WTC11 (cell line): ENCODE data around the gene SDF2L1. TPM values are rescaled to one million over a fixed set of nuclear protein-coding genes. Genes with fewer than 3 reads are reported as not detected.
"Not testable (repeated sequence)": the region's sequence is repeated elsewhere in the genome, so short reads cannot be mapped to it uniquely, and the experiment has no call there.

Source experiments
- ATAC-seq: fragments of 200-7000 bp; cut with Tn5 transposase; 2 replicates; pipeline ENCODE4 v1.10.0; 2021; ENCODE audit warnings: mild to moderate bottlenecking, moderate library complexity
- CTCF ChIA-PET: fragments of 300-600 bp; sonication (Branson Sonifier 250); formaldehyde crosslinking; loops from one replicate; lab custom pipeline; 2021; ENCODE audit warnings: antibody characterized with exemption; lab: Charles Lee
- POLR2A ChIA-PET: fragments of 350-600 bp; sonication (Branson Sonifier 250); formaldehyde crosslinking; loops from one replicate; lab custom pipeline; 2021; ENCODE audit warnings: antibody characterized with exemption; lab: Charles Lee
- DNase-seq: peaks from one replicate; pipeline ENCODE4 v3.0.0; 2021; ENCODE audit warnings: low spot score
- H3K27ac Mint-ChIP-seq: 2 replicates; pipeline ENCODE4 v1.8.0; 2021; ENCODE audit warnings: mixed read lengths
- H3K27me3 Mint-ChIP-seq: 2 replicates; pipeline ENCODE4 v1.8.0; 2021; ENCODE audit warnings: low read depth, mild to moderate bottlenecking, moderate library complexity, mixed read lengths
- H3K36me3 Mint-ChIP-seq: 2 replicates; pipeline ENCODE4 v1.8.0; 2021; ENCODE audit warnings: mixed read lengths
- H3K4me1 Mint-ChIP-seq: 2 replicates; pipeline ENCODE4 v1.8.0; 2022; ENCODE audit warnings: mixed read lengths
- H3K4me3 Mint-ChIP-seq: 2 replicates; pipeline ENCODE4 v1.8.0; 2021; ENCODE audit warnings: mild to moderate bottlenecking, moderate library complexity, mixed read lengths
- H3K9me3 Mint-ChIP-seq: 2 replicates; pipeline ENCODE4 v1.8.0; 2021; ENCODE audit warnings: mixed read lengths
- NR1H2 ChIP-seq: sonication (generic); formaldehyde crosslinking; IDR thresholded peaks from 2 replicates; pipeline ENCODE4 v1.9.0; 2021; ENCODE audit warnings: mild to moderate bottlenecking, moderate library complexity, missing genetic modification reagents
- TP53 ChIP-seq: sonication (generic); formaldehyde crosslinking; IDR thresholded peaks from 2 replicates; pipeline ENCODE4 v1.8.1; 2023; ENCODE audit warnings: mild to moderate bottlenecking, missing genetic modification reagents
- total RNA-seq: library from RNA; stranded (reverse); gene quantifications from 3 replicates; pipeline ENCODE4 v1.2.3, GENCODE V29; 2021
- TF ChIP-seq, protein P1 (sequence below): sonication (generic); formaldehyde crosslinking; IDR thresholded peaks from 2 replicates; pipeline ENCODE4 v1.8.1; 2023; ENCODE audit warnings: mild to moderate bottlenecking, missing genetic modification reagents, borderline replicate concordance
- TF ChIP-seq, protein P2 (sequence below): fragments of 200-600 bp; IDR thresholded peaks from 2 replicates; pipeline ENCODE4 v1.8.0; 2022; ENCODE audit warnings: antibody characterized with exemption
- TF ChIP-seq, protein P3 (sequence below): sonication (generic); formaldehyde crosslinking; IDR thresholded peaks from 2 replicates; pipeline ENCODE4 v1.8.1; 2023; ENCODE audit warnings: mild to moderate bottlenecking, missing genetic modification reagents, moderate library complexity

The SDF2L1 gene
- total RNA-seq, 1 experiment from 2014 or later = 73.6 TPM

DNA sequence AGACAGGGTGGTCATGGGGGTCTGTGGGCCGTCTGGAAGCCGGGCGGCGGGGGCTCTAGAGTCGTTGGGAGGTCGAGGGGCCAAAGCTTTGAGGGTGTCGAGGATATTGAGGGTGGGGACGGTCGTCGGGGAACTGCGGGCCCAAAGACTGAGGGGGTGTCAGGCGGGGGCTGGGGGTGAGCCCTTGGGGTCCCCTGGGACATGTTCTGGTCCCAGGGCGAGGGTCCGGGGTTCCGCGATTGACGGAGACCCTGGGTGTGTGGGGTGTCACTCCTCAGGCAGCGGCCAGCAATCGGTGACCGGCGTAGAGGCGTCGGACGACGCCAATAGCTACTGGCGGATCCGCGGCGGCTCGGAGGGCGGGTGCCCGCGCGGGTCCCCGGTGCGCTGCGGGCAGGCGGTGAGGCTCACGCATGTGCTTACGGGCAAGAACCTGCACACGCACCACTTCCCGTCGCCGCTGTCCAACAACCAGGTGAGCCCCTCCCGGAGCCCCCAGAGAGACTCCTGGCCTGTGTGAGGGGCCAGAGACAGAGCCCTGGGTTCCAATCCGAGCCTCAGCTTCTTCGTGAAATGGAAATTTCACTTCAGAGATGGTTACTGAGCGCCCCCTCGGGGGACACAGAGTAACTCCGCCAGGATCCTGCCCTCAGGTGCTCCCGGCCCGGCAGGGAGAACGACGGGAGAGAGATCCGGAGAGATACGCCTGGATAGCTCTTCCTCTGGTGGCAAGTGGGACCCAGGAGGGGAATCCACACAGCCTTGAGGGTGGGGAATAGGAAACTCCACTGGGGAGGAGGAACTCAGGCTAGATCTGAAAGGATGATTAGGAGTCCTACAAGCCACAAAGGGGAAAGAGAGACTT lies 714 bp downstream of the SDF2L1 start (continued):
- TF ChIP-seq, protein P1, sequence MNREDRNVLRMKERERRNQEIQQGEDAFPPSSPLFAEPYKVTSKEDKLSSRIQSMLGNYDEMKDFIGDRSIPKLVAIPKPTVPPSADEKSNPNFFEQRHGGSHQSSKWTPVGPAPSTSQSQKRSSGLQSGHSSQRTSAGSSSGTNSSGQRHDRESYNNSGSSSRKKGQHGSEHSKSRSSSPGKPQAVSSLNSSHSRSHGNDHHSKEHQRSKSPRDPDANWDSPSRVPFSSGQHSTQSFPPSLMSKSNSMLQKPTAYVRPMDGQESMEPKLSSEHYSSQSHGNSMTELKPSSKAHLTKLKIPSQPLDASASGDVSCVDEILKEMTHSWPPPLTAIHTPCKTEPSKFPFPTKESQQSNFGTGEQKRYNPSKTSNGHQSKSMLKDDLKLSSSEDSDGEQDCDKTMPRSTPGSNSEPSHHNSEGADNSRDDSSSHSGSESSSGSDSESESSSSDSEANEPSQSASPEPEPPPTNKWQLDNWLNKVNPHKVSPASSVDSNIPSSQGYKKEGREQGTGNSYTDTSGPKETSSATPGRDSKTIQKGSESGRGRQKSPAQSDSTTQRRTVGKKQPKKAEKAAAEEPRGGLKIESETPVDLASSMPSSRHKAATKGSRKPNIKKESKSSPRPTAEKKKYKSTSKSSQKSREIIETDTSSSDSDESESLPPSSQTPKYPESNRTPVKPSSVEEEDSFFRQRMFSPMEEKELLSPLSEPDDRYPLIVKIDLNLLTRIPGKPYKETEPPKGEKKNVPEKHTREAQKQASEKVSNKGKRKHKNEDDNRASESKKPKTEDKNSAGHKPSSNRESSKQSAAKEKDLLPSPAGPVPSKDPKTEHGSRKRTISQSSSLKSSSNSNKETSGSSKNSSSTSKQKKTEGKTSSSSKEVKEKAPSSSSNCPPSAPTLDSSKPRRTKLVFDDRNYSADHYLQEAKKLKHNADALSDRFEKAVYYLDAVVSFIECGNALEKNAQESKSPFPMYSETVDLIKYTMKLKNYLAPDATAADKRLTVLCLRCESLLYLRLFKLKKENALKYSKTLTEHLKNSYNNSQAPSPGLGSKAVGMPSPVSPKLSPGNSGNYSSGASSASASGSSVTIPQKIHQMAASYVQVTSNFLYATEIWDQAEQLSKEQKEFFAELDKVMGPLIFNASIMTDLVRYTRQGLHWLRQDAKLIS (CRISPR knock-in tag) = no peak
- TF ChIP-seq, all 79 proteins: peak for 6

DNA sequence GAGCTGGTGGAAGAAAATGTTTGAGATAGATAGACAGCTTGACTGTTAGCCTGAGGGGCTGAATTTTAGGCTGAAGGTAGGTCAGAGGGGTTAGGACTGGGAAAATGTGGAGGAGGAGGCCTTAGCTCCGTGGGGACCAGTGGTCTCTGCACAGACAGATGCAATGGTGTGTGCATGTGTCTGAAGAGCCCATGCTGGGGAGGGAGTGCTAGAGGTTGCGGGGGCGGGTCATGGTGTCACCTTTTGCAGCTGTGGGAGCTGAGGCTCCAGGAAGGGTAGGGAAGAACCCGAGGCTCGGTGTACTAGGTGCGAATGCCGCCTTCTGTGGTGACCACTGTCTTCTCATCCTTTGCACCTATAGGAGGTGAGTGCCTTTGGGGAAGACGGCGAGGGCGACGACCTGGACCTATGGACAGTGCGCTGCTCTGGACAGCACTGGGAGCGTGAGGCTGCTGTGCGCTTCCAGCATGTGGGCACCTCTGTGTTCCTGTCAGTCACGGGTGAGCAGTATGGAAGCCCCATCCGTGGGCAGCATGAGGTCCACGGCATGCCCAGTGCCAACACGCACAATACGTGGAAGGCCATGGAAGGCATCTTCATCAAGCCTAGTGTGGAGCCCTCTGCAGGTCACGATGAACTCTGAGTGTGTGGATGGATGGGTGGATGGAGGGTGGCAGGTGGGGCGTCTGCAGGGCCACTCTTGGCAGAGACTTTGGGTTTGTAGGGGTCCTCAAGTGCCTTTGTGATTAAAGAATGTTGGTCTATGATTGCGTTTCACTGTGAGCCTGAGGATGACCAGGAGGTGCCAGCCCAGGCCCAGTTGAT lies 1.6 kb downstream of the SDF2L1 start:
- CTCF ChIA-PET = interaction anchor here (0.7 to 4.3 kb wide), 17 partner anchors 9 to 303 kb away, joined by 3 to 273 read pairs (median 6); partner anchors contain the start of genes CCDC116, YDJC and YPEL1
- no peak for TF ChIP-seq NR1H2 (CRISPR knock-in tag)
- H3K27ac Mint-ChIP-seq = no peak overlapping the region

DNA sequence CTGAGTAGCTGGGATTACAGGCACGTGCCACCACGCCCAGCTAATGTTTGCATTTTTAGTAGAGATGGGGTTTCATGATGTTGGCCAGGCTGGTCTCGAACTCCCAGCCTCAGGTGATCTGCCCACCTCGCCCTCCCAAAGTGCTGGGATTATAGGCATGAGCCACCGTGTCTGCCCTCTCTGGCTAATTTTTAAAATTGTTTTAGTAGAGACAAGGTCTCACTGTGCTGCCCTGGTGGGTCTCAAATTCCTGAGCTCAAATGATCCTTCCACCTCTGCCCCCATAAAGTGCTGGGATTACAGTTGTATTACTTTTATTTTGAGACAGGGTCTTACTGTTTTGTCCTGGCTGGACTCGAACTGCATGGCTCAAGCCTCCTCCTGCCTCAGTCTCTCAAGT lies 3.4 kb downstream of the SDF2L1 start:
- H3K27ac Mint-ChIP-seq, H3K4me3 Mint-ChIP-seq, DNase-seq, H3K27me3 Mint-ChIP-seq, ATAC-seq, POLR2A ChIA-PET, H3K9me3 Mint-ChIP-seq: not testable (repeated sequence)
- Mint-ChIP-seq H3K36me3 (peaks cover 28% of the 10 kb centered on the region), H3K4me1 (peaks cover 20% of the 10 kb centered on the region)
- CTCF ChIA-PET = interaction anchor here (0.6 to 4.0 kb wide), 9 partner anchors 9 to 1067 kb away, joined by 3 to 91 read pairs (median 5); partner anchors contain the start of genes CCDC116 and YDJC

More for the DNA sequence above, 1.6 kb downstream of the SDF2L1 start:
- POLR2A ChIA-PET = interaction anchor here (0.8 to 2.8 kb wide), 3 partner anchors 8 to 20 kb away, joined by 3 to 22 read pairs (median 11); partner anchors contain the start of gene YDJC
- ATAC-seq (no peak), DNase-seq (no peak)
- Mint-ChIP-seq H3K9me3 (no peaks in the 10 kb centered on the region), H3K36me3 (peaks cover 25% of the 10 kb centered on the region), H3K27me3 (peaks cover 17% of the 10 kb centered on the region), H3K4me3 (peak overlapping the region; percentile 83; the same call in 1 of the 2 replicates), H3K4me1 (peaks cover 16% of the 10 kb centered on the region)

DNA sequence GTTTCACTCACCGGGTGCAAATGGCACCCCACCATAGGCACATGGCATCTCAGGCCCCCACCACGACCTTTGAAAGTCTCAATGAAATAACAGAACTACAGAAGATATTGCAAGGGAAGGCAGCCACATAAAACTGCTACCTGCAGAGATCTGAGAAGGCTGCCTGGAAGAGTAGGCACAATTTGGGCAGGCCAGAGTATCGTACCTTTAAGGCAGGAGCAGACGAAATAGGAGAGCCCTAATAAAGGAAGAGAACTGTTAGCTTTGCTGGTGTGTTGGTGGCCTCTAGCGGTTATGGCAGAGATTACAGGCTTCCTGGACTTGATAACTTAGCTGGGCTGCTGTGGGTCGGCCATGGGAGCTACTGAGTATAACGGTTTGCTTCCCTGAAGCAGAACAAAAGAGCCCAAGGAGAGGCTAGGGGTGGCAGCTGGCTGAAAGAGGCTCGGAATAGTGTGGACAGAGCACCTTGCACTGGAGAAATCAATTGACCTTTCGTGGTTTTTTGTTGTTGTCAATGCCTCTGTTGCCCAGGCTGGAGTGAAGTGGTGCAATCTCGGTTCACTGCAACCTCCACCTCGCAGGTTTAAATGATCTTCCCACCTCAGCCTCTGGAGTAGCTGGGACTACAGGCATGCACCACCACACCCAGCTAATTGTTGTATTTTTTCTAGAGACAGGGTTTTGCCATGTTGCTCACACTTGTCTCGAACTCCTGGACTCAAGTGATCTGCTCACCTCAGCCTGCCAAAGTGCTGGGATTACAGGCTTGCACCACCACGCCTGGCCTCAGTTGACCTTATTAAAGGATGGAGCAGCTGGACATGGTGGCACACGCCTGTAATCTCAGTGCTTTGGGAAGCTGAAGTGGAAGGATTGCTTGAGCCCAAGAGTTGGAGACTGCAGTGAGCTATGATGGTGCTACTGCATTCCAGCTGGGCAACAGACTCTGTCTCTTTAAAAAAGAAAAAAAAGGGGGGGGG lies 4.8 kb downstream of the SDF2L1 start:
- ATAC-seq = peak; percentile 21
- Mint-ChIP-seq H3K9me3 (no peaks in the 10 kb centered on the region), H3K27me3 (no peaks in the 10 kb centered on the region), H3K4me3 (no peak overlapping the region), H3K4me1 (peaks cover 22% of the 10 kb centered on the region), H3K36me3 (peaks cover 28% of the 10 kb centered on the region), H3K27ac (no peak overlapping the region; the same call in 1 of the 2 replicates)
- POLR2A ChIA-PET = interaction anchor here (0.6 to 1.0 kb wide), 3 partner anchors 18 to 85 kb away, joined by 3 read pairs; no protein-coding TSS in a partner anchor
- peak; percentile 85 for DNase-seq
- TF ChIP-seq, protein P2, sequence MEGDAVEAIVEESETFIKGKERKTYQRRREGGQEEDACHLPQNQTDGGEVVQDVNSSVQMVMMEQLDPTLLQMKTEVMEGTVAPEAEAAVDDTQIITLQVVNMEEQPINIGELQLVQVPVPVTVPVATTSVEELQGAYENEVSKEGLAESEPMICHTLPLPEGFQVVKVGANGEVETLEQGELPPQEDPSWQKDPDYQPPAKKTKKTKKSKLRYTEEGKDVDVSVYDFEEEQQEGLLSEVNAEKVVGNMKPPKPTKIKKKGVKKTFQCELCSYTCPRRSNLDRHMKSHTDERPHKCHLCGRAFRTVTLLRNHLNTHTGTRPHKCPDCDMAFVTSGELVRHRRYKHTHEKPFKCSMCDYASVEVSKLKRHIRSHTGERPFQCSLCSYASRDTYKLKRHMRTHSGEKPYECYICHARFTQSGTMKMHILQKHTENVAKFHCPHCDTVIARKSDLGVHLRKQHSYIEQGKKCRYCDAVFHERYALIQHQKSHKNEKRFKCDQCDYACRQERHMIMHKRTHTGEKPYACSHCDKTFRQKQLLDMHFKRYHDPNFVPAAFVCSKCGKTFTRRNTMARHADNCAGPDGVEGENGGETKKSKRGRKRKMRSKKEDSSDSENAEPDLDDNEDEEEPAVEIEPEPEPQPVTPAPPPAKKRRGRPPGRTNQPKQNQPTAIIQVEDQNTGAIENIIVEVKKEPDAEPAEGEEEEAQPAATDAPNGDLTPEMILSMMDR = peak; percentile 74
- TF ChIP-seq TP53 = no peak
- TF ChIP-seq, protein P3, sequence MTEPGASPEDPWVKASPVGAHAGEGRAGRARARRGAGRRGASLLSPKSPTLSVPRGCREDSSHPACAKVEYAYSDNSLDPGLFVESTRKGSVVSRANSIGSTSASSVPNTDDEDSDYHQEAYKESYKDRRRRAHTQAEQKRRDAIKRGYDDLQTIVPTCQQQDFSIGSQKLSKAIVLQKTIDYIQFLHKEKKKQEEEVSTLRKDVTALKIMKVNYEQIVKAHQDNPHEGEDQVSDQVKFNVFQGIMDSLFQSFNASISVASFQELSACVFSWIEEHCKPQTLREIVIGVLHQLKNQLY (CRISPR knock-in tag) = no peak
- CTCF ChIA-PET = interaction anchor here (0.5 to 4.0 kb wide), 36 partner anchors 8 to 1214 kb away, joined by 3 to 91 read pairs (median 4); partner anchors contain the start of genes CCDC116, PPIL2, PPM1F and YDJC
